ENCODE results near the gene UNC119B.

UNC119B gene

GRCh38 chr12:120688527-120689071, 21.7 kb upstream of the UNC119B start:
- peak; percentile 57 for DNase-seq (ENCODE audit: low read depth, low spot score)

GRCh38 chr12:120689397-120690082, 20.7 kb upstream of the UNC119B start:
- peak; percentile 59 for DNase-seq (ENCODE audit: low read depth, low spot score)

DNA sequence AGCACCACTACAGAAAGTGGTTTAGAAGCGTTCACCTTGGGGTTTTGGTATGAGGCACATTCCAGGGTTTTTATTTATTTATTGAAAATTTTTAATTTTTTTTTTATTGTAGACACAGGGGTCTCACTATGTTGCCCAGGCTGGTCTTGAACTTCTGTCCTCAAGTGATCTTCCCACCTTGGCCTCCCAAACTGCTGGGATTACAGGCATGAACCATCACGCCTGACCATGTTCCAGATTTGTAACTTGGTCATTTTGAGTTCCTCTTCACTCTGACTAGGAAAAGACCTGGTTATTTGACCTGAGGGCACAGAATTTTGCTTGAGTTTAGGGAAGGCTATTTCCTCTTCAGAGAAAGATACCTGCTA, 20.2 kb upstream of the UNC119B start:
- no peak for DNase-seq (ENCODE audit: low read depth, low spot score)

- no peak for DNase-seq (ENCODE audit: low read depth, low spot score)
Observed at GRCh38 chr12:120690978-120691377, 19.3 kb upstream of the UNC119B start.

DNA sequence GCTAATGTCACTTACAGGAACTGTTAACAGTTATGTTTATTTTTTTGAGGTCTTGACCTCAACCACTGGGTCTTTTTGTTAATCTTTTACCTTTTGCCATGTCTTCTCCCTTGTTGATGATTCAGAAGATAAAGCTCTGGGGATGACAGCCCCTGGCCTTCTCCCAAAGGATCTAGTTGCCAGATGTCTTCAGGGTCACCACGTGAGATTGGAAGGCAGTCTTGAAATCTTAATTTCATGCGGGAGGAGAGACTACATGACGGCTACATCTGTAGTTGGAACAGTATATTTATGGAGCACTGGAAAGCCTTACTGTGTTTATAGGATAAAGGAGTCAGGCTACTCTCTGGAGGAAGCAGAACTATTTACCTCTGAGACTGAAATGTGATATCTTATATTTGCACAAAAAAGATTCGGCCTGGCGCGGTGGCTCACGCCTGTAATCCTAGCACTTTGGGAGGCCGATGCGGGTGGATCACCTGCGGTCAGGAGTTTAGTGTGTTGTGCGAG, 17.7 kb upstream of the UNC119B start:
- DNase-seq (ENCODE audit: low read depth, low spot score): no peak

DNA sequence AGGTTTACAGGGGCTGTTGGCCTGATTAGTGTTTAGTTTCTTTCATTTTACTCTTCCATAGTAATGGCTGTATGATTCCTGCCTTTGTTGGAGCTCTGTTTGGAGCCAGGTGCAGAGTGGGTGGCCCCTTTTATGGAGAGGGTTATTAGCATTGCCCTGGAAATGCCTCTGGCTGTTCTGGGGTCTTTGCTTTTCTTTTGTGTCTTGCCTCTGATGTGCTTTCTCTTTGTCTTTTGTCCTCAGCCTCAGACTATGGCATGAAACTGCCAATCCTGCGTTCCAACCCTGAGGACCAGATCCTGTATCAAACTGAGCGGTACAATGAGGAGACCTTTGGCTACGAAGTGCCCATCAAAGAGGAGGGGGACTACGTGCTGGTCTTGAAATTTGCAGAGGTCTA, 16.4 kb upstream of the UNC119B start:
- DNase-seq (ENCODE audit: low read depth, low spot score): no peak

DNA sequence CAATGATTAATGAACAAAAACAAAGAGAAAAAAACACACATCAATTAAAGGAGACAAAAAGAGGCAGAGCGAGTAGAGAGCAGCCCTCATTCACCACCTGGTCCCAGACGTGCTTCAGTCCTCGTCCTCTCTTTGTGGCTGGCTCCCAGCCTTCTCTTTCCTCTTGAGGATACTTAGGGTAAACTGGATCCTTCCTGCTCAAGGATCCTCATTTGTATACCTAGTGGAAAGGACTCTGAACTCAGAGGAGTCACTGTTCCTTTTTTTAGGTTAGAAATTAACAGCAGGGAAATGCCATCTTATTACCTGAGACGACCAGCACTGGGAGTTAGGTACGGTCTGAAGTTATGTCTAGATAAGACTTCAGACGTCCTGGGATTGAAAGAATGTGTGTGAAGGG, 13.6 kb upstream of the UNC119B start:
- no peak for DNase-seq (ENCODE audit: low read depth, low spot score)

DNA sequence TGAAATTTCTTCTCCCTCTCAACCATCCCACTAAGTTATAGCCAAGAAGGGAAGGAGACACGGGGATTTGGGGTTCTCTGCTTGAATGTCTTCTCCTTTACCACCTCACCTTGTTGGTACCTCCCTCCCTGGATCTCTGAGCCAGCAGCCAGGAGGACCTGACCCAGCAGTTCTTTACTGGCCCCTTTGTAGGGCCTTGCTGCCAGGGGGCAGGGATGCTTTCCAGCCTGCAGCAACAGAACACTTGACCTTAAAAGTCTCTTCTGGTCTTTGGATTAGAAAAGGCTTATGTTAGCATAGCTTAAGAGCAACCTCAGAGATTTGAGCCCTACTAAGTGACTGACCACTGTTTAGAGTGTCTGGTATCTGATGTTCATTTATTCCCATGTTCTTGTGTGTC, 12.9 kb upstream of the UNC119B start:
- DNase-seq (ENCODE audit: low read depth, low spot score): no peak

DNA sequence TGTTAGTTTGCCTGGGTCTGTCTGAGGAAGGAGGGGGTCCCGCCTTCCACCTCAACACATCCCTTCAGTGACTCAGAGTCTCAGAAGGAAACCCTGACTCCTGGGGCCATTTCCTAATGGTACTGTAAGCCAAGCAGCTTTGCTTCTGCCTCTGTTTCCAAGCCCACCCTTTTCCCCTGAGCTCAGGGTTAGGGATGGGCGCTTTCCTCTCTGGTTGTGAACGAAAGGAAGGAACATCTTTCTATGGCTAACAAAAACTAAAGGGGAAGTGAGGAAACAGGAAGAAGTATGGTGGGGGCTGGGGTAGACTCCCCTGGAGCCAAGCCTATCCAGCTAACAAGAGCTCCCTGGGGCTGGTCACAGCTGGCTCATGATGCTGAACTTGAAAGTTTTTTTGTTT, 11.6 kb upstream of the UNC119B start:
- no peak for DNase-seq (ENCODE audit: low read depth, low spot score)

GRCh38 chr12:120699553-120699952, 10.7 kb upstream of the UNC119B start:
- DNase-seq (ENCODE audit: low read depth, low spot score): no peak

- no peak for DNase-seq (ENCODE audit: low read depth, low spot score)
Observed at GRCh38 chr12:120700886-120701285, 9.4 kb upstream of the UNC119B start.

DNA sequence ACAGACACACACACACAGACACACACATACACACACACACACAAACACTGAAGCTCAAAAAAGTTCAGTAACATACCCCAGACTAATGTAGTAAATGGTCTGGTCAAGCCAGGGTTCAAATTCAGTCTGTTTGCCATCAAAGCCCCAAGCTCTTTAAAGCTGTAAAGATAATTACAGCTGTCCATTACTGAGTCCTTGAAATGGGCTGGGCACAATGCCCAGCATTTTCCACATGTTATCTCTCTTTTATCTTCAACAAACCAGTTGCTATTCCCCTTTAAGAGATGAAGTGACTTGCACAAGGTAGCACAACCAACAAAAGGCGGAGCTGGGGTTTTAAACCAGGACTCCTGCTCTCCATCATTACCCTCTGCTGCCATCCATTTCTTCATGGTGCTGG, 7.6 kb upstream of the UNC119B start:
- DNase-seq (ENCODE audit: low read depth, low spot score): no peak

GRCh38 chr12:120703311-120703942, 6.8 kb upstream of the UNC119B start:
- no peak for DNase-seq (ENCODE audit: low read depth, low spot score)

DNA sequence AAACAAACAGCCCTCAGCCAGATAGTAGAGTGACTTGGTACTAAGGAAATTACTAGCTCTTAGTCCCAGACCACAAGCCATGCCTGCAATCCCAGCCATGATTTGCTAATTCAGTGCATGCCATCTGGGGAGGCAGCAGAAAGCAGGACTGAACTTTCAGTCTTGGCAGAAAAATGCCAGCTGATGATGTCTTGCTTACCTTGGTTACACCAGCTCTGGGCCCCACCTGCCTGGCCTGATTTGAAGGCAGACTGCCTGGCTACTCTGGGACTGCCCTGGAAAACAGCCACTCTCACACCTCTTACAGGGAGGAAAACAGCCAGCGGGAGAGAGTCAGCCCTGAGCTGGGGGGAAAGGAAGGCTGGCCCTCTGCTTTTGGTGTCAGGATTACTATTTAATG, 4.6 kb upstream of the UNC119B start:
- peak; percentile 7 for DNase-seq (ENCODE audit: low read depth, low spot score)

DNA sequence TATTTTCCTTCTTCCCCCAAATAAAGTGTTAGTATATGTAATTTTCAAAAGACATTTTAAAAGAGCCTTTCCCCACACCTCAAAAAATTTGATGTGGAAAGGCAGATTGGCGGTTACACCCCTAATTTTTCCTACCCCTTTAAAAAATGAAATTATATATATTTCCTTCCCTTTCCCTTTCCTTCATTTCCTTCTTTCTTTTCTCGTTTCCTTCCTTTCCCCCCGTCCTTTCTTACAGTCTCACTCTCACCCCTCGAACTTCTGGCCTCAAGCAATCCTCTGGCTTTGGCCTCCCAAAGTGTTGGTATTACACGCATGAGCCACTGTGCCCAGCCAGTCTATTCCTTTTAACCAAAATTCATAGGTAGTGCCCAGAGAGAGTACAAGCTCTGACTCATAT, 4.2 kb upstream of the UNC119B start:
- DNase-seq (ENCODE audit: low read depth, low spot score): no peak

DNA sequence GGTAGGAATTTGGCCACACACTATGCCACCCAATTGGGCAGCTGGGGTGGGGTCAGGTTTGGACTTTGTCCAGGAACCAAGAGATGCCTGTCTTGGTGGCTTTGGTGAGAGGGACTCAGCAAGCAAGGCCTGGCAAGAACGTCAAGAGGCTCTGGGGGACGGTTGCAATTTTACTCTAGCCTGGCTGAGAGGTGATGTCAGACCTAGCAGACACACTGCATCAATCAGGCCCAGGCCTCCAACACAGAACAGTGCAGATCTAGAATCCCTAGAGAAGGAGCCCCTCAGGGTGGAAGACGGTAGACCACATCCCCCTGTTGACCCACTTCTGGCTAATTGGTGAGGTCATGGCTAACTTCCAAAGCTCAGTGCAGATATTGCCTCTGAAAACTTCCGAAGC, 1.6 kb upstream of the UNC119B start:
- DNase-seq (ENCODE audit: low read depth, low spot score): peak; percentile 10

GRCh38 chr12:120710805-120711296, 593 bp downstream of the UNC119B start:
- DNase-seq (ENCODE audit: low read depth, low spot score): no peak

DNA sequence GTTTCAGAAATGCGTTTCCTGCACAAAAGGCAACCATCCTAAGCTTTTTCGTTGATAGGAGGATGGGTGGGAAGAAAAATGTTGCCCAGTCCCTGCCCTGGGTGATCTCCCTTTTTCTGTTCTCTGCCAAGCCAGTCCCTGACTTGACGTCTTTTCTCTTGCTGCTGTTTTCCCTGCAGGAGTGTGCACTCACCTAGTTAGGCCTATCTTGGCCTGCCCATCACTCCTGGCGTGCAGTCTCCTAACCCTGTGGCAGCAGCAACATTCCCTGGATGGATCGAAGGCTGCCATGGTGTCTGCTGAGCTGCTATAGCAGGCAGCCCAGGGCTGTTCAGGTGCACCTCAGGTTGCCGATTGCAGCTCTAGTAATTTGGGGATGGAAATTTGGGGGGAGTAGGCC, 1.2 kb downstream of the UNC119B start:
- peak; percentile 15 for DNase-seq (ENCODE audit: low read depth, low spot score)

- no peak for DNase-seq (ENCODE audit: low read depth, low spot score)
Observed at GRCh38 chr12:120712610-120713009, 2.4 kb downstream of the UNC119B start.

- DNase-seq (ENCODE audit: low read depth, low spot score): peak; percentile 90
Observed at GRCh38 chr12:120713861-120714482, 3.7 kb downstream of the UNC119B start.

GRCh38 chr12:120718055-120718454, 7.8 kb downstream of the UNC119B start:
- DNase-seq (ENCODE audit: low read depth, low spot score): no peak

DNA sequence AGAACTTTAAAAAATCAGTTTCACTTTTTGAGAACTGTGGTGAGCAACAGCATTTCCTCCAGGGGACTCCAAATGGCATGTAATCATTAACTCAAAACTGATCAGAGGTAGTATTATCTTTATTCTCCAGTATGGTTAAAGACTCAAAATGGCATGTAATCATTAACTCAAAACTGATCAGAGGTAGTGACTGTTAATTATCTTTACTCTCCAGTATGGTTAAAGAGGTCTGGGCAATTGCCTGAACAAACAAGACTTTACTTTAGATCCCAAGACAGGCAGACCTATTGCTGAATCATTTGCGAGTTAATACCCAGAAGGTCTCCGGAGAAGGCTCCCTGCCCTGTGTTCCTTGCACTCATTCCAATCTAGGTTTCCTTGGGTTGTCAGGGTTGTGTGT, 8.8 kb downstream of the UNC119B start:
- no peak for DNase-seq (ENCODE audit: low read depth, low spot score)
